ENCODE data around the gene GAP43.

The GAP43 gene

GRCh38 chr3:115662356-115662755 is 39.0 kb downstream of the GAP43 start:
- DNase-seq (ENCODE audit: low read depth) = no peak

GRCh38 chr3:115663414-115663813 is 40.1 kb downstream of the GAP43 start:
- DNase-seq (ENCODE audit: low read depth) = no peak

GRCh38 chr3:115666081-115666480 is 42.8 kb downstream of the GAP43 start:
- no peak for DNase-seq (ENCODE audit: low read depth)

- no peak for DNase-seq (ENCODE audit: low read depth)
These were observed 43.8 kb downstream of the GAP43 start for GRCh38 chr3:115666920-115667737.

GRCh38 chr3:115667738-115668065 is 44.4 kb downstream of the GAP43 start:
- DNase-seq (ENCODE audit: low read depth) = no peak

- no peak for DNase-seq (ENCODE audit: low read depth)
These were observed 47.6 kb downstream of the GAP43 start for GRCh38 chr3:115670911-115671310.

- no peak for DNase-seq (ENCODE audit: low read depth)
These were observed 48.6 kb downstream of the GAP43 start for GRCh38 chr3:115671761-115672455.

GRCh38 chr3:115673881-115674280 is 50.6 kb downstream of the GAP43 start:
- no peak for DNase-seq (ENCODE audit: low read depth)

- DNase-seq (ENCODE audit: low read depth) = no peak
These were observed 53.0 kb downstream of the GAP43 start for GRCh38 chr3:115676336-115676735.

- DNase-seq (ENCODE audit: low read depth) = no peak
These were observed 57.6 kb downstream of the GAP43 start for GRCh38 chr3:115680803-115681345.

- no peak for DNase-seq (ENCODE audit: low read depth)
These were observed 58.4 kb downstream of the GAP43 start for GRCh38 chr3:115681736-115682135.

- no peak for DNase-seq (ENCODE audit: low read depth)
These were observed 60.0 kb downstream of the GAP43 start for GRCh38 chr3:115683305-115683704.

GRCh38 chr3:115683773-115684172 is 60.5 kb downstream of the GAP43 start:
- no peak for DNase-seq (ENCODE audit: low read depth)

- DNase-seq (ENCODE audit: low read depth) = no peak
These were observed 61.8 kb downstream of the GAP43 start for GRCh38 chr3:115685097-115685496.

GRCh38 chr3:115687721-115688120 is 64.4 kb downstream of the GAP43 start:
- no peak for DNase-seq (ENCODE audit: low read depth)

- no peak for DNase-seq (ENCODE audit: low read depth)
These were observed 65.1 kb downstream of the GAP43 start for GRCh38 chr3:115688418-115688817.

GRCh38 chr3:115689928-115690327 is 66.6 kb downstream of the GAP43 start:
- no peak for DNase-seq (ENCODE audit: low read depth)

- no peak for DNase-seq (ENCODE audit: low read depth)
These were observed 68.7 kb downstream of the GAP43 start for GRCh38 chr3:115691964-115692363.

GRCh38 chr3:115692887-115693524 is 69.7 kb downstream of the GAP43 start:
- DNase-seq (ENCODE audit: low read depth) = peak; percentile 43

- DNase-seq (ENCODE audit: low read depth) = no peak
These were observed 70.6 kb downstream of the GAP43 start for GRCh38 chr3:115693868-115694267.

GRCh38 chr3:115695090-115695489 is 71.8 kb downstream of the GAP43 start:
- no peak for DNase-seq (ENCODE audit: low read depth)

GRCh38 chr3:115697263-115698053 is 74.1 kb downstream of the GAP43 start:
- DNase-seq (ENCODE audit: low read depth) = no peak

All from activated T-cell treated with anti-CD3 and anti-CD28 coated beads for 1 hour (primary cell).